Stimulated activated CD4-positive, alpha-beta T cell treated with anti-CD3 and anti-CD28 coated beads, Interleukin-12 subunit alpha, Interleukin-12 subunit beta, amount 100 ng/mL, for 48 hours (primary cell): ENCODE measurements around the gene CBFA2T3.
"Not testable (repeated sequence)": the region's sequence is repeated elsewhere in the genome, so short reads cannot be mapped to it uniquely, and the experiment has no call there.

Experiments used
- DNase-seq, 3 donors: peaks; one replicate each; pipeline ENCODE4 v3.0.0-alpha.2; 2020; ENCODE audit warnings: low read depth in 2 of 3, low spot score in 1 of 3

CBFA2T3 gene

DNA sequence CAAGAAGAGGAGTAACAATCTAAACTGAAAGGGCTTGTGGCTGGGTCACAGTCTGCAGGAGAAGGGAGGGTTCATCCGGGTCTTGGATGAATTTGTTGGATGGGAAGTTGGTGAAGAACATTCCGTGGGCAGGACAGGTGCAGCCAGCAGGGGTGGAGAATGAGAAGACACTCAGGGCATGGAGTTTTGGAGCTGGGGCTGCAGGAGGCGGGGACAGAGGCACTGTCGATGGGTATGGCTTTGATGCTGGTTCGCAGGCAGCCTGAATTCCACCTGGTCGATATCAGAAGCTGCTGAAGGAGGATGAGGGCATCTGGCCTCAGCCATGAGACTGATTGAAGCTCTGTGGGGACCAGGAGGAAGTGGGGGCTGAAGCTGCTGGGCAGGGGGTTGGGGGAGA is 36.1 kb upstream of the CBFA2T3 start:
- DNase-seq: no peak

GRCh38 chr16:89012622-89012995 is 35.6 kb upstream of the CBFA2T3 start:
- no peak for DNase-seq

- DNase-seq: no peak
These were observed 35.1 kb upstream of the CBFA2T3 start for GRCh38 chr16:89011909-89012621.

- DNase-seq: no peak
These were observed 33.4 kb upstream of the CBFA2T3 start for GRCh38 chr16:89010210-89010925.

DNA sequence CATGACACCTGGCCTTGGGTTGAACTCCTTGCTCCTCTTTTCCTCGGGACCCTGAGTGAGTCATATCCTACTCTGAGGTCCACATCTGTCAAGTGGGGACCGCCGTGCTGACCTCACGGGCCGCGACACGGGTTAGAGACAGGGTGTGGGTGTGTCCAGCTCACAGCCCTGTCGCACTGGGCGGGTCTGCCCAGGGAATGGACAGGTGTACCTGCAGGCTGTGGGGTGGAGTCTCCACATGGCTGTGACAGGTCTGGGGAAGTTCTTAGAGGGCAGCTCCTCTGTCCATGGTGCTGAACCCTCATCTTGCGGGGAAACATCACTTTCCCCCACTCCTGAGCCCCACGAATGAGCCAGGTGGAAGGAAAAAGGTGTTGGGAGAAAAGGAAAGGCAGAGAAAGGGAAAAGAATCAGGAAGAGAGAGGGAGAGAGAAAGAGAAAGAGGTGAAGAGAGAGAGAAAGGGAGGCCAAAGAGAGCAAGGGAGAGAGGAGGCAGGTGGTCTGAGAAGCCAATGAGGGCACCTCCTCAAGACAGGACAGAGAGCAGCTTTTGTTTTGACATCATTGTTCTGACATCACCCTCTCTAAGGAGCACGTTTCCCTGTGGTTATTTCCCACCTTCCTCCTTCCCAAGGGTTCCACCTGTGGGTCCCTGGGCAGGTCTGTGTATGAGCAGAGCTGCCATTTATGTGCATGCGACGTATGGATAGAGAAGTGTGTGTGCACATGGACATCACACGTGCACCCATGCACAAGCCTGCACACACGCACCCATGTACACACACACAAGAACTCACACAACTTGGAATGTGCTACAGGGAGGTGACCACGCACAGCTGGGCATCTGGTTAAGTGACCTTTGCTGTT is 32.6 kb upstream of the CBFA2T3 start:
- DNase-seq: no peak

- DNase-seq: not testable (repeated sequence)
These were observed 31.8 kb upstream of the CBFA2T3 start for GRCh38 chr16:89008796-89009195.

DNA sequence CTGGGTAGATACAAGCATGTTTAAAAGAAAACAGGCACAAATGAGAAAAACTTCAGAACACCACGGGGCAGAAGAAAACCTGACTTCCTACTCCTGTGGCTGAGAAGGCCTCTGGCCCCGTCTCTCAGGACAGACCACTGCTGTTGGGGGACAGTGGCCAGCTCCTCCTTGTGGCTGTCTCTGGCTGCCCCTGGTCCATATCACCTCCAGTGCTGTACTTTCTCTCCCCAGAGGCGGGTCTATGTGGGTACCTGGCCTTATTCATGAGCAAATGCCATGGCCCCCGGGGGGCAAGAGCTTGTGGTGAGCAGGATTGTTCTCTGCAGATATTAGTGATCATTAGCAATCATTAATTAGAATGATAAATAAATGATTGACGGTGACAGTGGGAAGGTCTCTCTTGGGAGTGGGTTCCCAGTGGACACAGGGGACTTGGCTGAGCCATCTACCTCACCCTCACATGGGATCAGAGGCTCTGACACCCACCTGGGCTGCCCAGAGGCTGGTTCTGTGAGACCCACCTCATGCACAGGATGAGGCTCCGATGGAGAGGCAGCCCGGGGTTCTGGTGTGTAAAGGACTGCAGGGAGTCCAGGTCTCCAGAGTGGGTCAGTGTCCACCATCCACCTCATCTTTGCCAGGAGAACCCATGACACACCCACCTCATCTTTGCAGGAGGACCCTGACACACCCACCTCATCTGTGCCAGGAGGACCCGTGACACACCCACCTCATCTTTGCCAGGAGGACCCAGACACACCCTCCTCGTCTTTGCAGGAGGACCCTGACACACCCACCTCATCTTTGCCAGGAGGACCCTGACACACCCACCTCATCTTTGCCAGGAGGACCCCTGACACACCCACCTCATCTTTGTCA is 30.6 kb upstream of the CBFA2T3 start:
- DNase-seq: no peak

DNA sequence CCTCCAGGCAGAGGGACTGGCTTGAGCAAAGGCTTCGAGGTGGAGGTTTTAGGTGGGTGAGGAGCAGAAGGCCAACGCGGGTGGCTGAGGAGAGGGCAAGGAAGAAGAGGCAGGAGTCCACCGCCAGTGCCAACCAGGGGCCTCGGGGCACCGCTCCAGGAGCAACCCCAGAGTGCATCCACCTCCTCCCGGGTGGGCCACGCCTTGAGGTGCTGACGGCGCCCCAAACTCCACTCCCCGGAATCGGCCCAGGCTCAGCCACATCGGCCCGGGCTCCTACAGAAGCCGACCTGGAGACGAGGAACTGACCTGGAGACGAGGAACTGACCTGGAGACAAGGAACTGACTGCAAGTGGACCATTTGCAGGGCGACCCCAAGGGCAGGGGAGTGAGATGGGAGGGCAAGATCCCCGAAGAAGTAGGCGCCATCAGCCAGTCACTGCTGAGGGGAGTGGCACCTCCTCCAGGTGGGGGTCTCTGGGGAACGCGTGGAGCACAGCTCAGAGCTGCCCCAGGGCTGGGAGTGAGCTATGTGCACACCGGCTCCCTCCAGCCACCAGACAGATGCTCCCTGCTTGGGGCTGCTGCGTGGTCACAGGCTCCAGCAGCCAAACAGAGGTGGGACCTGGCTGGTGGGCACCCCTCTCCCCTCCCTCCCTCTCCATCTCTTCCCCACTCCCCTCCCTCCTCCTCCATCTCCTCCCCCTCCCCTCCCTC is 29.2 kb upstream of the CBFA2T3 start:
- DNase-seq: no peak

- no peak for DNase-seq
These were observed 28.4 kb upstream of the CBFA2T3 start for GRCh38 chr16:89005201-89006035.

DNA sequence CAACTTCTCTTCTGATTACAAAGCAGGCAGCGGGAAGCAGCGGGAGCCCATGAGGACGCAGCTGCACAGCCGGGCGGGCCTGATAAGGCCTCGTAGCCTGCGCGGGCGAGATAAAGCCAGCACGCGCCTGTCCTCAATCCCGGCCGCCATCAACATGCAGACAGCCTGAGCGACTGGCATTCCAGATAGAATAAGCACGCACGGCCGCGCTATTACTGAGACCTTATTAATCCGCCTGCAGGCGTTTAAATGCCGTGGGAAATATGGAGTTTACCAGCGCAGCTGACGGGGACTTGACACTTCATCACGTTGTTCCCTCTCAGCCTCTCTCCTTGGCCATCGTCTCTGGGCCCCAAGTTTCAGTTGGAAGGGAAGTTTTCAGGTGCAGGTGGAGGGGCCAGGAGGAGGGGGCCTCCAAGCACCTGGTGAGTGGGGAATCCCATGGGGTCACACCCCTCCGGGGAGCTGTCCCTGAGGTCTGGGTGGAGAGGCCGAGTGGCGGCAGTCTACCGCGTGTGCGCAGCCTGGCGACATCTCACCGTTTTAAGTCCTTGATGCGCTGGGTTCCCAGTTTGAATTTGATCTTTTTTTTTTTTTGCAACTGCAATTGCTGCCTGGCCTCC is 27.3 kb upstream of the CBFA2T3 start:
- no peak for DNase-seq

- DNase-seq: no peak
These were observed 26.8 kb upstream of the CBFA2T3 start for GRCh38 chr16:89003831-89004208.

GRCh38 chr16:89002851-89003830 is 26.1 kb upstream of the CBFA2T3 start:
- DNase-seq: no peak

DNA sequence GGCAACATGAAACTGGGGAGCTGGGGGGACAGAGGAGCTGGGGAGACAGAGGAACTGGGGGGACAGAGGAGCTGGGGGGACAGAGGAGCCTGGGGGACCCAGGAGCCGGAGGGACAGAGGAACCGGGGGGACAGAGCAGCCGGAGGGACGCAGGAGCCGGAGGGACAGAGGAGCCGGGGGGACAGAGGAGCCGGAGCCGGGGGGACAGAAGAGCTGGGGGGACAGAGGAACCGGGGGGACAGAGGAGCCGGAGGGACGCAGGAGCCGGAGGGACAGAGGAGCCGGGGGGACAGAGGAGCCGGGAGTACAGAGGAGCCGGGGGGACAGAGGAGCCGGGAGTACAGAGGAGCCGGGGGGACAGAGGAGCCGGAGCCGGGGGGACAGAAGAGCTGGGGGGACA is 25.1 kb upstream of the CBFA2T3 start:
- DNase-seq: not testable (repeated sequence)

GRCh38 chr16:89001117-89002027 is 24.4 kb upstream of the CBFA2T3 start:
- DNase-seq: no peak

DNA sequence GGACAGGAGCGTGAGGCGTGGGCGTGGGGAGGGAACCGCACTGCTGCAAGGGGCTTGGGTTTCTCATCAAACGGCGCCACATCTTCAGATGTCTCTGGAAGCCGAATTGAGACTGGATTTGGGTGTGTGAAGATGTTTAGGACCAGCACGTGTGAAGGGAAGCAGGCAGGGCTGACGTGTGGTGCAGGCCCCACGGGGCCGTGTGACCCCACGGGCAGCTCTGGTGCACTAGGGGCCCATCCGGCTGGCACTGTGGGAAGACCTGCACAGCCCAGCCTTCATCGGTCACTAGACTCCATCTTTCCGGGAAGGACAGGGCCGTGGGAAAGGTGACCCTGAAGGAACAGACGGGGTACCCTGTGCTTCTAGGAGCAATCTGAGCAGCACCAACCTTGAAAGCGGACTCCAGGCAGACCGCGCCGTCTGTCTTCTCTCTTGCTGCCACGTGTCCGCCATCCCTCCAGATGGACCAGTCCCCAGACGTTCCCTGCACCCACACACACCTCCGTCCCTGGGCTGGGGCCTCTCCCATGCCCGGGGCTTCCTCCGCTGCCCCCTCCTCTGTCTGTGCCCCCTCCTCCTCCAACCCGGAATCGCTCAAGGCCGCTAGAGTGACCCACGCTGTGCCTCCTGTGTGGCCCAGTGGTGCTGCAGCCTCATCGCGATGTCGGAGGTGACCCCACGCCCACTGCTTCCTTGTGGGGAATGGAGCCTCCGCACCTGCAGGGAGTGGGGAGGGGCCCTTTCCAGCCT is 23.4 kb upstream of the CBFA2T3 start:
- peak in 2 of 3 donors; percentile 19 to 21 for DNase-seq
